Stimulated activated CD4-positive, alpha-beta T cell treated with anti-CD3 and anti-CD28 coated beads, TNF-alpha, amount 100 ng/mL, for 24 hours (primary cell): ENCODE results near the gene DAPP1.
"Not testable (repeated sequence)": the region's sequence is repeated elsewhere in the genome, so short reads cannot be mapped to it uniquely, and the experiment has no call there.

Experiments
- DNase-seq, 3 experiments: peaks; one replicate each; pipeline ENCODE4 v3.0.0-alpha.2; 2020; ENCODE audit warnings: low read depth in 3 of 3

Gene DAPP1

DNA sequence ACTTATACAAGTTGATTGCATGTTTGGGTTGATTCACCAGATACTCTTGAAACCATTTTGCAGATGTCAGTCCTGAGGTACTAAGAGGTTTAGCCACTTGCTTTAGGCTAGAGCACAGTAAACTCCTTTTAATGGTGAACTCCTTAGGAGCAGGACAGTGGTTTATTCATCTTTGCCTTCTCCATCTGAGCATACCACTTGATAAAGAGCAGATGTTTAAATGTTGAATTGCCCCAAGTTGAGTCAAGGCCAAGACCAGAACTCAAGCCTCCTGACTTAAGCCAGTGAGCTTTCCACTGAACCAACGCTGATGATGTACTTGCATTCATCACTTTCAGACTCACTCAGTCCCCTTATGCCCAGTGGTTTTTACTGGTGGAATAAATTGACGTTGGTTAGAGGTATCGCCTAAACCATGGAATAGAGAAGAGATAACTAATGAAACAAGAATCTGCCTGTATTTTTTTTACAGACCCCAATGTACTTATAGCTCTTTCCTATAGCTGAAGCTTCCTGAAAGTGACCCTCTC is 7.5 kb downstream of the DAPP1 start:
- no peak for DNase-seq

DNA sequence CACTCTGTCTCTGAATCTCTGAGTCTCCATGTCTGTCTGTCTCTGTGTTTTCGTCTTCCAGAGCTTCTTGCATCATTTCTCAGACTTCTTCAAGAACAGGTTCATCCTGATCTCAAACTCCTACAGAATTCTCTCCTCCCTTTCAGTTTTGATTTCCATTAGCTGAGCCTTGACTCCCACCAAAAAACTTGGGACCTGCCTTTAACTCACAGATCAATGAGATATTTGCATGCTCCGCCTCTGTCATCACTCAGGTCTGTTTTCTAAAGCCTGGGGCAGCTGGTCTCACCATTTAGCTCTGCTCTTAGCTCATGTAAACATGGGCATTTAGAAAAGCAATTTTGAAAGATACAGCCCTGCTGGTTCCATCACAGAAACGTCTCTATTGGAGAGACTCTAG is 8.6 kb downstream of the DAPP1 start:
- no peak for DNase-seq

DNA sequence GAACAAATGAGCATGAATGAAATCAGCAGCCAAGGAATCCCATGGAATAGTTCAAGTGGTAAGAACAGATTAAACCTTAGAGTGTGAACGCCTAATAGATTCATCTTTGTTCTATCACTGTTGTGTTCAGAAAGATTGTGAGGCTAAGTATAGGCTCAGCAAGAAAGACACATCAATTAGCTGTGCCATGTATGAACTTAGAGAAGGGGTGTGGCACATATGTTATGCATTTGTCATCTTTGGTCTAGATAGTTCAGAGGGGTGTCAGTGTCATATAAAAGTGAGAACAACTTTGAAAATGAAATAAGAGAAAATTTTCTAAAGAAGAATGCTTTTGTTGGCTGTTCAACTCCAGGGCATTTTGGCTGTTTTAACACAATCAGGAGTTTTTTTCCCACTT is 9.4 kb downstream of the DAPP1 start:
- no peak for DNase-seq

DNA sequence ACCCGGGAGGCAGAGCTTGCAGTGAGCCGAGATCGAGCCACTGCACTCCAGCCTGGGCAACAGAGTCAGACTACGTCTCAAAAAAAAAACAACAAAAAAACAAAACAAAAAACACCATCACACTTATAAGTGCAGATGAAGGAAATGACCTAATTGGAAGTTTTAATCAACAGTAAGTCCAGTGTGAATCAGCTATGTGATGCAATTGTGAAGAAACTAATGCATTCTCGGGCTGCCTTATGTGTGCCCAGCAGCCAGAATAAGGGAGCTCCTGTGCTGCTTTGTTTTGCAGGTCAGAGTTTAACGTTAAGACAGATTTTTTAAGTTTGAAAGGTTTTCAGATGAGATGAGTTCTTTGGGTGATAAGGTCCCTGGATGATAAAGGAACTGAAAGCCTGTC is 10.8 kb downstream of the DAPP1 start:
- DNase-seq = no peak

DNA sequence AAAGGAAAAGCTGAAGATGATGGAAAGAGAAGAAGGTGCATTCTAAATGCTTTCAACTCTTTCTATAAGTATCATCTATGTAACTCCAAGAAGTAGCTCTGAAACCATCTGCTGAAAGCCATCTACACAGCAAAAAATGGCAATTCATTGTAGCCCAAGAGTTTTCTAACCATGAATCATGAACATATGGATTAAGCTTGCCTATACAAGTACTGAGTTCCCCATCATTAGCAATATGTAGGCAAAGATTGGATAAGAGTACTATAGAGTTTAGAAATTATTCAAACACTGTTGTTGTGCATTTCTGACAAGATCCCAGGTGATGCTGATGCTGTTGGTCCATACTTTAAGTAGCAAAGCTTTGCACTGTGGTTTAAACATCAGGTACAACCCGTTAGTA is 11.2 kb downstream of the DAPP1 start:
- DNase-seq = no peak

DNA sequence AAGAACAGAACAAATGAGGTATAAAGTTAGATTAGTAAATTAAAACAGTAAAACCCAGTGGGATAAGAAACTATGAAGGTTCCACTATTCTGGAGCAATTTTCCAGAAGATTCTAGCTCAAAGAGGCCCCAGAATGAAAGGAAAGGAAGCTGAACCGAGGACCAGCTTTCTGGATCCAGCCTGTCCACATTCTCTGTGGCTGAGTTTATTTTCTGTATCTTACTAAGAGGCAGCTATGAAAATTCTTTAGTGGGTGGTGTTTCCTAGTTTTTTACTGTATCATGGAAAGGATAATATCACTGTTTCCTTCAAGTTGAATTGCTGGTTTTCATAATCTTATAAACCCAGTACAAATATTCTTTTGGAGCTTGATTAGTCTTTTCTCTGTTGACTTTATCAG is 11.8 kb downstream of the DAPP1 start:
- DNase-seq = no peak

DNA sequence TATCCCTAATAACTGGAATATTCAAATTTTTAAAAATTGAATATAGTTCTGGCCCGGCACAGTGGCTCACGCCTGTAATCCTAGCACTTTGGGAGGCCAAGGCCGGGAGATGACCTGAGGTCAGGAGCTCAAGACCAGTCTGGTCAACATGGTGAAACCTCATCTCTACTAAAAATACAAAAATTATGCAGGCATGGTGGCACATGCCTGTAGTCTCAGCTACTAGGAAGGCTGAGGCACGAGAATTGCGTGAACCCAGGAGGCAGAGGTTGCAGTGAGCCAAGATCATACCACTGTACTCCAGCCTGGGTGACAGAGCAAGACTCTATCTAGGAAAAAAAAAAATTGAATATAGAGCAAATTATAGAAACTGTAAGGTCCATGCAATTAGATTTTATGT is 13.4 kb downstream of the DAPP1 start:
- DNase-seq = not testable (repeated sequence)

DNA sequence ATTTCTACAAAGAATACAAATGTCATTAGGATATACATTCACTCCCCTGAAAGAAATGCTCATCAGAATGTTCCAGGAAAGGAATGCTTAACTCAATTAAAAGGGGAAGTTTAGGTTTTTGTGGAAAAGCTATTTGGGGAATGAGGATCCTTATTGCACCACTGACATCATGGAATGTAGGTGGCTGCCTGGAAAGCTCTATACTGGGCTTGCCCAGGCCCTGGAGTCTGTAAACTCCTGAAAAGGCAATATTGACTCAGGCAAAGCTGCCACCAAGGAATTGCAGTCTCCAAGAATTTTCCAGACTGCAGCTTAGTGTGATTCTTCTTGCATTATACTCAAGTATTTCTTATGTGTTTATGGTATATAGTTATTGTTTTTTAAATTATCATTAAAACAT is 15.7 kb downstream of the DAPP1 start:
- no peak for DNase-seq

DNA sequence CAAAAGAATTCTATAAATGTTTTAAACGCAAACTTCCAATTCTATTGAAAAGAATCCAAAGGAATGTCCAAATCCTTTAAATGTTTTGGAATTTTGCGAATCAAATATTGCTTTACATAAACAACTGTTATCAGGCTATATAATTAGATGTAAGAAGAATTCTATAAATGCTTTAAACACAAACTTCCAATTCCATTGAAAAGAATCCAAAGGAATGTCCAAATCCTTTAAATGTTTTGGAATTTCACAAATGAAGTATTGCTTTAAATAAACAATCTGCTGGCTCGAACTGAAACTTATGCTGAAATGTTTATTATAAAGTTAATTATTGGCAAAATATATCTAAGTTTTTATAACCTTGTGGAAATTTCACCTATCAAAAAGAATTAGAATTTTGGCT is 16.1 kb downstream of the DAPP1 start:
- no peak for DNase-seq

DNA sequence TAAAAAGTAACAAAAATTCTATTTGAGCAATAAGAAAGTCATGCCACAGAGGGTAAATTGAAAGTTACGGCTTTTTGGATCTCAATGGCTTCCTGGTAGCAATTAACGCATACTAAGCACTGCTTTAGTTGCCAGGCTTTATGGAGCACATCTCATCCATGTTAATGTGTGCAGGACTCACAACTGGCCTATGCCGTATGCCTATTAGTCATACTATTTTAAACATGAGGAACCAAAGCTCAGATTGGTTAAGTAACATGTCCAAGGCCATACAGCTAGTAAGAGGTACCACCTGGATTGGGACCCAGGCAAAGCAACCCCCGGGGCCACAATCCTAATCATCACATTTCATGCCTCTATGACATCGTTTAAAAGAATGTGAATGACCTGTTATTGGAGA is 17.1 kb downstream of the DAPP1 start:
- no peak for DNase-seq

DNA sequence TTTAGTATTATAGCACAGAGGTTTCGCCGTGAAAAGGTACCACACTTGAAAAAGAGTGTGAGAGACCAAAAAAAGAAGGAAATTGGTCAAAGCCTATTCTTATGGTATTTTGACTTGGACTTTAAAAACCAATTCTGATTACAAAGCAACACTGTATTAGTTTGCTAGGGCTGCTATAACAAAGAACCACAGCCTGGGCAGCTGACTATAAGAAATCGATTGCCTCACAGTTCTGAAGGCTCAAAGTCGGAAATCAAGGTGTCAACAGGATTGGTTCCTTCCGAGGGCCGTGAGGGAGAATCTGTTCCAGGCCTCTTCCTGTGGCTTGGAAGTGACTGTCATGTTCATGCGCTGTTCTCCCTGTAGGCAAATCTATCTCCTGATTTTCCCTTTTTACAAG is 17.9 kb downstream of the DAPP1 start:
- DNase-seq = no peak

DNA sequence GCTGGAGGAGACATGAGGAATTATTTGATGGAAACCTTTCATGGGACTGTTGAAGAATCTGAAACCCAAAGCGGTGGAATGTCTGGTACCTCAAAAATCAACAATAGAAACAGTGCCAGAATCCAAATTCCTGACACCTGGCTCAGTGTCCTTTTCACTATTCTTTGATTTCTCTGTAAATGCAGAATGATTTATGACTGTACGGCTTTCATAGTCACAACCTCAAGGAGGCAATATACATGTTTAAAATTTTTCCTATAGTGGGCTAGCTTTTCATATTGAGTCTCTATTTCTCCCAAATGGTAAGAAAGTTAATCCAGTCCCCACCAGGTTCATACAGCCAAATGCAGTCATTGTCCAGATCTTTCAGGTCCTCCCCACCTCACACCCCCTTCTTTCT is 19.3 kb downstream of the DAPP1 start:
- no peak for DNase-seq

DNA sequence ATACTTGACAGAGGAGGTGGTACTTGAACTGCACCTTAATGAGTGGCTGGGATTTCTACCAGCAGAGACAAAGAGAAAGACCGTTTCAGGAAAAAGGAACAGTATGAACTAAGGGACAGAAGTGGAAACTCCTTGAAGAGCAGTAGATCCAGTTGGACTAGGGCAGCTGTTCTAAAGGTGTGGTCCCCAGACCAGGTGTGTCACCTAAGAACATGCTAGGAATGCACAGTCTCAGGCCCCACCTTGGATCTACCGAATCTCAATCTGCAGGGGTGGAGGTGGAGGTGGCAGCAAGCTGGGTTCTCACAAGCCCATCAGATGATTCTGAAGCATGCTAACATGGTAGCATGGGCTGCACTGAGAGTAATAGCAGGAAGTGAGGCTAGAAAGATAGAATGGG is 22.3 kb downstream of the DAPP1 start:
- no peak for DNase-seq

DNA sequence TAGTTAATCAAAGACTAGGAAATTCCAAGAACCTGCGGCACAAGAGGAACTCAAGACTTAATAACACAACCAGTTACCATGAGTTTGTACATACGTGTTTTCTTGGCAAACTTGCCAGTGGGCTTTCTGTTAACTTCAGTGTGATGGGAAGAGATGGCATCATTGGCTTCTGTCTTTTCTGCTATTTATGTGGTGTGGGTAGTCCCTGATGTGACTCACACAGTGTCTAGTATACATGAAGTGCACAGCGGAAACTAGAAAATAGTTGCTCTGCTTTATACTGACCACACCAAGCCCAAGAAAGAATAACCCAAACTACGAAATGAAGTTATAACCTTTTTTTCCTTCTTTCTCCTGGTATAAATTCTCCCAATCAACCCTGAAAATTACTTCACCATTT is 24.5 kb downstream of the DAPP1 start:
- DNase-seq = no peak

DNA sequence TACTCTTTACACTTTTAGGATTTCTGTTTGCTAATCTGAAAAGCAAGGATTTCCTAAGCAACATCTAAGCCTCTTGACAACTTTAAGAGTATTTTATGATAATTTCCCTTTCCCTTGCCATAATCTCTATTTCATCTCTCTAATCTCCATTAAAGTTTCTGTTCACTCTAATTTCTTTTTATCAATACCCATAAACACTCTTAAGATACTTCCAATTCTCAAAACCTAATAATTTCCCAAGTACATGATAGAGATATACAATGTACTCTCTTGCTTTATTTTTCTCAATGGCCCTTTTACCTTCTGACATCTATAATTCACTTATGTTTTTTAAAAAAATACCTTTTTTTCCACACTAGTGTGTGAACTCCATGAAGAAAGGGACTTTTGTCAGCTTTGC is 26.8 kb downstream of the DAPP1 start:
- no peak for DNase-seq

DNA sequence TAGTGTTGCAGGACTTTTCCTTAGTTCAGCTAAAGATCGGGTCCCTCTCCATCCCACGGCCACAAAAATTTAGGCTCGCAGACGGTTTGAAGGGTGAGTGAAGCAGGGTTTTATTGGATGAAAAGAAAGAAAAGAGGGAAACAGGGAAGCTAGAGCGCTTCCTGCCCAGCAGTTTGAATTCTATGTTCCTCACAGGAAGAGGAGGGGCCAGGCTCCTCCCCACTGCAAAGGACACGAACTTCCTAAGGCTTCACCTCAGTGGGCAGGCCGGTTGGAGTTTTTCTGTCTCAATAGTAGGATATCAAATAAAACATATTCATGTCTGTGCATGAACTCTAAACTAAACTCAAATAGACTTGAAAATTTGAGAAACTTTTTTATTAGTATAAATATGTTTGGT is 27.4 kb downstream of the DAPP1 start:
- no peak for DNase-seq

DNA sequence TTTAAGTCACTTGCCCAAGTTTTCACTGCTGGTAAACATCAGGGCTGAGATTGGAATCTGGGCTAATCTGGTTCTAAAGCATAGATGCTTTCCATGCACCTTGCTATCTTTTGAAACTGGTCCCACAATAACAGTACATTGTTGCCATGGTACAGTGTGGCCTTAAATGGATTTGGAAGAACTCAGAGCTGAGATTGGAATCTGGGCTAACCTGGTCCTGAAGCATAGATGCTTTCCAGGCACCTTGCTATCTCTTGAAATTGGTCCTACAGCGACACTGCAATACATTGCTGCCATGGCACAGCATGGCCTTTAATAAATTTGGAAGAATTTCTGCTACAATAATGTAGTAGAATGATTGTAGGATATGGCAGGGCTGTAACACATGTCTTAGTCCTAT is 28.6 kb downstream of the DAPP1 start:
- DNase-seq = no peak

DNA sequence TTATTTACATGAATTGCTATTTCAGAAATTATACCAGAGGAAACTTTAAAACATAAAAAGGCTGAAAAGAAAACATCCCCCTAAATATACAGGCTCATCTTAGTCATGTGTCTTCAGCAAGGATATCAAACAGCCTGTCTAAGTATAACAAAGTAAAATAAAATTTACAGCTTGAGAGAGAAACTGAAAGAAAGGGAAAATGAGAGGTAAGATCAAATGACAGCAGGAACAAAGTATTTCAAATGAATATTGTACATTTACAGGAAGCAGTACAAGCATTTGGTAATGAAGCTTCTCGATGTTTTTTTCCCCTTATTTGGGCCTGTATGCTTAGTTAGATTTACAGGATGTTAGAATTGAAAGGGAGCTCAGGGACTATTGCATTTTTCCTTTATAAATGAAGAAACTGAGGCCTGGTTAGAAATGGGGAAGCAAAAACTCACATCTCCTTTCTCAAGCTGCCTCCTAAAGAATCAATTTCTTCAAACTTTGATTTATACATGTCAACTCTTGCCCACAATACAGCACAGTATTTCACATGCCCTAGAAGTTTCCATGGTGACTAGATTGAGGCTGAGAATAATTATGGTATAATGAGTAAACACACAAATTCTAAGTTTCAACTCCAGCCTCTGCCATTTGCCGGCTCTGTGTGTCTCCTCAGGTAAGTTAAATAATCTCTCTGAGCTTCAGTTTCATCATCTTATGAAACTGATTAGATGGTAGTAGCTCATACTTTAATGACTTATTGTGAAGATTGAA is 29.3 kb downstream of the DAPP1 start:
- DNase-seq = no peak

DNA sequence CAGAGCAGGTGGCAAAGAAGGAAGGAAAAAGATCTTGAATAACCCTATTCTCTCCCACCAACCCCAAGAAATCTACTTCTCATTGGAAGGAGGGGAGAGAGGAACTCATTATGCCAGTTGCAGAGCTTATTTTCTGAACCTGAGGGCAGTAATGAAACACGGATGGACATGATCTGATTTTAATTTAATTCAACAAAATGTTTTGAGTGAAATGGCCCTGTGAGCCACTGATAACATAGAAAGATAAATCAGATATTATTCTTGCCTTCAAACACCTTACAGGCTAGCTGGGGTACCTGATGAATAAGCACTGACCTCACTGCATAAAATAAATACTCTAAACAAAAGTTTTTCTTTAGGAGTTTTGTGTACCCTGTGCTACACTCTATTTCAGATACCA is 30.3 kb downstream of the DAPP1 start:
- DNase-seq = no peak

DNA sequence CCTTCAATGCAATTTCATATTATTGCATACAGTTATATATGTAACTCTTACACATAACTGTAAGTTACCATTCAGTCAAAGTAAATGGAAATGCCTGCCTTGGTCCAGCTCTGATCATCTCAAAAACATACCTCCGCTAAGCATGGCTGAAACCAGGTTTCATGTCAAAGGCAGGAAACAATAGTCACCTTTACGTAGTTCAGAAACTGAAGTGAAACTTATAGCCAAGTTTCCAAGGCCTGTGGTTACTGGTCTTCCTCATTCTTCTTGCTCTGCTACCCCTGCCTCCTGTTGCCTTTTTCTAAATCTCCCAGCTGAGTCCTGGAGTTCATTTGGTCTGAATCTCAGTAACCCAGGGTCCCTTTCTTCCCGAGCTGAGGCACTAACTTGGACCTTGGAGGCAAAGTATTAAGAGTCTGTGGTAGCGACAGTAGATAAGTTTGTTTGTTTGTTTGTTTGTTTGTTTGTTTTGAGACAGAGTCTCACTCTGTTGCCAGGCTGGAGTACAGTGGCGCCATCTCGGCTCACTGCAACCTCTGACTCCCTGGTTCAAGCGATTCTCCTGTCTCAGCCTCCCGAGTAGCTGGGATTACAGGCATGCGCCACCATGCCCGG is 30.8 kb downstream of the DAPP1 start:
- DNase-seq = no peak

DNA sequence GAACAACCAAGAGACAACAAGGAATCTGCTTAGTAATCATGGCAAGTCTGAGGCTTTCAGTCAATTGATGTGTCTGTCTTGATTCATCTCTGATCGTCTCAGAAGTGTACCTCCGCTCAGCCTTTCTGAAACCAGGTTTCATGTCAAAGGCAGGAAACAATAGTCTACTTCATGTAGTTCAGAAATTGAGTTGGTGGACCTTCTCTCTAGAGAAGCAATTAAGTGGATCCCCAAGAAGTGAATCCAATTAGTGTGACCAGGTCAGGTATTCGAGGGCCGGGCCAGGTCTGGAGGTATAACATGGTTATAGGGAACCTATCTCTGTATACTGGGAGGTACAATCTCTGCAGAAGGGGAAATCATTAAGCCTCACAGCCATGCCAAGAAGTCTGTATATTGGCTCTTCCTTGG is 32.0 kb downstream of the DAPP1 start:
- DNase-seq = peak in 1 of 3 experiments; percentile 40

DNA sequence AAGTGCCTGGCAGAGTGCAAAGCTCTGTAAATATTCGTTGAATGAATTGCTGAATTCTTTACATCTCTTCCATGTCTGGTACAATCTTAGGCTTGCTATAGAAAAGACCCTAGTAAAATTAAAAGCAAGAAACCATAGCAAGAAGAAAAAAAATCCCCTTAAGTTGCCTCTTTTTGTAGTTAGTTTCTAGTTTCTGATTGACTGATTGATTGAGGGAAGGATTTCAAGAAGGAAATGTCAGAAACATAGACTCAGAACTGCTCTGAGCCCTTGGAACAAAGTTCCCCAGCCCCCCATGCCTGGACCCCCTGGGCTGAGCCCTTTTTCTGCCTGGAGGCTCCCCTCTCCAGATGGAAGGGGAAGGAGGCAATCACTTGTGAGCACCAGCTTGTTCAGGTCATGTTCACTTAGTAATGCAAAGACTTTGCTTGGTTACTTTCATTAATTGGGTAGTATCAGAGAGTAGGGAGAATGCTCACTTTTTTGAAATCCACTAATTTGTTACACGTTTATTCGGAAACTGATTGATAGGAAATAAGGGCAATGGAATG is 35.6 kb downstream of the DAPP1 start:
- DNase-seq = no peak

DNA sequence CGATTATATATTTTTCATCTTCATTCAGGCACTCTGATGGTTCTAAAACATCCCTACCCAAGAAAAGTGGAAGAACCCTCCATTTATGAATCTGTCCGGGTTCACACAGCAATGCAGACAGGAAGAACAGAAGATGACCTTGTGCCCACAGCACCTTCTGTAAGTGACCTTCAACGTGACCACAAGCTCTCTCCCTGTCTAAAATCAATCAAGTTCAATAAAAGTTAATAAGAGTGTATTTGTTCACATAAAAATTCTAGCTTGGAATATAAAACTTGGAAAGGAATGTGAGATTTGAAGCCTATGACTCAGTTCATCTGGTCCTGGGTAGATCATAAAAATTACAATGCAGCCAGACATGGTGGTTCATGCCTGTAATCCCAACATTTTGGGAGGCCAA is 36.6 kb downstream of the DAPP1 start:
- DNase-seq = no peak
